ENCODE results near the gene JARID2.
"Not testable (repeated sequence)": the region's sequence is repeated elsewhere in the genome, so short reads cannot be mapped to it uniquely, and the experiment has no call there.

The JARID2 gene

DNA sequence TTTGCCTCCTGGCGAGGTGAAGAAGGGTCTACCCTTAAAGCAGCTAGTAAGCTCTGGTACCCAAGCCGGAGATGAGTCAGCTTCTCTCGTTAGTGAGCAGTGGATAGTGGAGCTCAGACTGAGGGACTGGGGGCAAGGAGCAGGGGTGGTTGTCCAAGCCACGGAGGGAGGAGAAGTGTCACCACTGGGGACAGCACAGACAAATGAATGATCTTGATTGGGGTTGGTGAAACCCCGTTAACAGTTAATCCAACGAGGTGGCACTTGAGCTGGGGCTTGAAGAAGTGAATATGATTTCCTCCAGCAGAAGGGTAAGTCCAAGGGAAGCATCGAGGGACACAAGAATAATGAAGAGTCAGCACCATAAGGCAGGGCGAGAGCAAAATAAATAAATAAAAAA lies 43.0 kb downstream of the JARID2 start:
- Histone ChIP-seq H3K9ac (ENCODE audit: low read length) (no peak overlapping the region), H3F3A (ENCODE audit: insufficient read depth, low read length) (no peaks in the 10 kb centered on the region), H3K27me3 (replicated peaks; ENCODE audit: insufficient read depth, low read length) (no peaks in the 10 kb centered on the region), H3K4me2 (ENCODE audit: low read depth, low read length) (no peak overlapping the region), H3K27ac (ENCODE audit: low read length) (no peak overlapping the region), H4K20me1 (ENCODE audit: insufficient read depth, low read length) (no peaks in the 10 kb centered on the region; the same call in 1 of the 2 replicates), H3K79me2 (ENCODE audit: low read length) (peaks cover 92% of the 10 kb centered on the region), H3K36me3 (replicated peaks; ENCODE audit: insufficient read depth, low read length) (no peaks in the 10 kb centered on the region), H3K9me3 (replicated peaks; ENCODE audit: insufficient read depth, low read length) (no peaks in the 10 kb centered on the region), H3K4me1 (ENCODE audit: low read length) (peaks cover 10% of the 10 kb centered on the region), H3K9me2 (replicated peaks; ENCODE audit: insufficient read depth, low read length) (no peaks in the 10 kb centered on the region), H2AFZ (ENCODE audit: low read length) (no peak overlapping the region), H3K4me3 (ENCODE audit: low read length) (no peak overlapping the region)
- TF ChIP-seq, protein P1, sequence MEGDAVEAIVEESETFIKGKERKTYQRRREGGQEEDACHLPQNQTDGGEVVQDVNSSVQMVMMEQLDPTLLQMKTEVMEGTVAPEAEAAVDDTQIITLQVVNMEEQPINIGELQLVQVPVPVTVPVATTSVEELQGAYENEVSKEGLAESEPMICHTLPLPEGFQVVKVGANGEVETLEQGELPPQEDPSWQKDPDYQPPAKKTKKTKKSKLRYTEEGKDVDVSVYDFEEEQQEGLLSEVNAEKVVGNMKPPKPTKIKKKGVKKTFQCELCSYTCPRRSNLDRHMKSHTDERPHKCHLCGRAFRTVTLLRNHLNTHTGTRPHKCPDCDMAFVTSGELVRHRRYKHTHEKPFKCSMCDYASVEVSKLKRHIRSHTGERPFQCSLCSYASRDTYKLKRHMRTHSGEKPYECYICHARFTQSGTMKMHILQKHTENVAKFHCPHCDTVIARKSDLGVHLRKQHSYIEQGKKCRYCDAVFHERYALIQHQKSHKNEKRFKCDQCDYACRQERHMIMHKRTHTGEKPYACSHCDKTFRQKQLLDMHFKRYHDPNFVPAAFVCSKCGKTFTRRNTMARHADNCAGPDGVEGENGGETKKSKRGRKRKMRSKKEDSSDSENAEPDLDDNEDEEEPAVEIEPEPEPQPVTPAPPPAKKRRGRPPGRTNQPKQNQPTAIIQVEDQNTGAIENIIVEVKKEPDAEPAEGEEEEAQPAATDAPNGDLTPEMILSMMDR (IDR thresholded peaks at IDR 0.05; ENCODE audit: low read length): no peak
- TF ChIP-seq EZH2phosphoT487 (IDR thresholded peaks at IDR 0.05; ENCODE audit: low read length) (no peak), EZH2 (optimal IDR thresholded peaks at IDR 0.05; ENCODE audit: low read depth, low read length) (no peak)
- DNase-seq: no peak

DNA sequence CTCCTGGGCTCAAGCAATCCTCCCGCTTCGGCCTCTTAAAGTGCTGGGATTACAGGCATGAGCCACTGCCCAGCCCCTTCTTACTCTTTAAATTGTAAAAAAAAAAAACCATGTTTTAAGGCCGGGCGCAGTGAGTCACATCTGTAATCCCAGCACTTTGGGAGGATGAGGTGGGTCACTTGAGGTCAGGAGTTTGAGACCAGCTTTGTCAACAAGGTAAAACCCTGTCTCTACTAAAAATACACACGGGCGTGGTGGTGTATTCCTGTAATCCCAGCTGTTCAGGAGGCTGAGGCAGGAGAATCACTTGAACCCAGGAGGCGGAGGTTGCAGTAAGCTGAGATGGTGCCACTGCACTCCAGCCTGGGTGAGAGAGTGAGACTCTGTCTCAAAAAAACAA lies 43.6 kb downstream of the JARID2 start:
- H3K27ac ChIP-seq (ENCODE audit: low read length); DNase-seq; H3F3A ChIP-seq (ENCODE audit: insufficient read depth, low read length); H4K20me1 ChIP-seq (ENCODE audit: insufficient read depth, low read length); H3K4me3 ChIP-seq (ENCODE audit: low read length); H2AFZ ChIP-seq (ENCODE audit: low read length); H3K4me2 ChIP-seq (ENCODE audit: low read depth, low read length); H3K9ac ChIP-seq (ENCODE audit: low read length); H3K36me3 ChIP-seq (replicated peaks; ENCODE audit: insufficient read depth, low read length); H3K4me1 ChIP-seq (ENCODE audit: low read length); H3K27me3 ChIP-seq (replicated peaks; ENCODE audit: insufficient read depth, low read length); H3K9me2 ChIP-seq (replicated peaks; ENCODE audit: insufficient read depth, low read length); H3K9me3 ChIP-seq (replicated peaks; ENCODE audit: insufficient read depth, low read length): not testable (repeated sequence)
- peaks cover 92% of the 10 kb centered on the region for H3K79me2 ChIP-seq (ENCODE audit: low read length)

DNA sequence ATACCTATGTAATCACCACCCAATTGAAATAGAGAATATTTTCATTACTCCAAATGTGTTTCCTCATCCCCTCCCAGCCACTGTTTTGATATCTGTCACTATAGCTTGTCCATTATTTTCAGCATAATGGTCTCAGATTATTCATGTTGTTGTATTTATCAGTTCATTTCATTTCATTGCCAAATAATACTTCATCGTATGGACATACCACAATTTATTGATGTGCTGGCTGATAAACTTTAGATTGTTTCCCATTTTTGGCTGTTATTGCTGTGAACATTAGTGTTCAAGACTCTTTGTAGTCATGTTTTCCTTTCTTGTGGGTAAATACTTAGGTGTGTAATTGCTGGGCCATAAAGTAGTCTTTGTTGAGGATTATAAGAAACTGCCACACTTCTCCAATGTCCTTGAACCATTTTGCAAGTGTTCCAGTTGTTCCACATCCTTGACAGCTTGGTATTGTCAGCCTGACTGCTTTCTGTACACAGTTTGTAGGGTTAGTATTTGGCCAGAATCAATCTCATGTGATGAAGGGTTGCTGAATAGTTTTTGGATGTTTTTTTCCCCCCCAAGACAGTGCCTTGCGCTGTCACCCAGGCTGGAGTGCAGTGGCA lies 44.3 kb downstream of the JARID2 start:
- H2AFZ ChIP-seq (ENCODE audit: low read length): no peak overlapping the region
- H3K9me2 ChIP-seq (replicated peaks; ENCODE audit: insufficient read depth, low read length): no peaks in the 10 kb centered on the region
- H3K27me3 ChIP-seq (replicated peaks; ENCODE audit: insufficient read depth, low read length): no peaks in the 10 kb centered on the region
- H4K20me1 ChIP-seq (ENCODE audit: insufficient read depth, low read length): no peaks in the 10 kb centered on the region; the same call in 1 of the 2 replicates
- H3K27ac ChIP-seq (ENCODE audit: low read length): no peak overlapping the region
- no peak for DNase-seq
- TF ChIP-seq EZH2phosphoT487 (IDR thresholded peaks at IDR 0.05; ENCODE audit: low read length) (no peak), EZH2 (optimal IDR thresholded peaks at IDR 0.05; ENCODE audit: low read depth, low read length) (no peak)
- TF ChIP-seq, protein P1 (IDR thresholded peaks at IDR 0.05; ENCODE audit: low read length): no peak
- H3K9me3 ChIP-seq (replicated peaks; ENCODE audit: insufficient read depth, low read length): no peaks in the 10 kb centered on the region
- no peak overlapping the region for H3K9ac ChIP-seq (ENCODE audit: low read length)
- H3K4me2 ChIP-seq (ENCODE audit: low read depth, low read length): no peak overlapping the region
- peaks cover 10% of the 10 kb centered on the region for H3K4me1 ChIP-seq (ENCODE audit: low read length)
- peaks cover 90% of the 10 kb centered on the region for H3K79me2 ChIP-seq (ENCODE audit: low read length)
- no peaks in the 10 kb centered on the region for H3F3A ChIP-seq (ENCODE audit: insufficient read depth, low read length)
- H3K36me3 ChIP-seq (replicated peaks; ENCODE audit: insufficient read depth, low read length): no peaks in the 10 kb centered on the region
- H3K4me3 ChIP-seq (ENCODE audit: low read length): no peak overlapping the region

DNA sequence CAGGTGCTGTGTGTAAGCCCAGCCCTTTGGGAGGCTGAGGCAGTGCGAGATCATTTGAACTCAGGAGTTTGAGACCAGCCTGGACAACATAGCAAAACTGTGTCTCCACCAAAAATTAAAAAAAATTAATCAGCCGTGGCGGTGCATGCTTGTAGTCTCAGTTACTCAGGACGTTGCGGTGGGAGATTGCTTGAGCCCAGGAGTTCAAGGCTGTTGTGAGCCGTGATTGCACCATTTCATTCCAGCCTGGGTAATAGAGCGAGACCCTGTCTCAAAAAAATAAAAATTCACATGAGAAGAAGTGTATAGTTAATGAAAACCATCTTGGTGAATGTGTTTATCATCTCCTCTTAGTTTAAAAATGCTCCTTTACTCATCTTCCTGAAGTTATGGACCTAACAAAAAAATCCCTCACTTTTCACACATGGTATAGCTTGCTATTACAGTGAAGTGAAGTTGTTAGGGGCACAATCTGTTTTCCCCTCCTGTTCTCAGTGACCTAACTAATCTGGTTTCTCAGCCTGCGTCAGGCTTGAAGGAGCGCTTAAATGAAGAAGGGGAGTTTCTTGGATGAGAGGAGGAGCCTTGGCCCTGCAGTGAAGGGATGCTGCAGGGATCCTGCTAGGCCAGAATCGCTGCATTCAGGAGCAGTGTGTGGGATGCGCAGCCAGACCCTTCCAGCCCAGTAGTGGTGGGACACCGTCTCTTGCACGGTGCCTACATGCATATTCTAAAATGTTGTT lies 45.3 kb downstream of the JARID2 start:
- Histone ChIP-seq H3K27ac (ENCODE audit: low read length) (no peak overlapping the region), H3K9me2 (replicated peaks; ENCODE audit: insufficient read depth, low read length) (no peaks in the 10 kb centered on the region), H2AFZ (ENCODE audit: low read length) (no peak overlapping the region), H3K79me2 (ENCODE audit: low read length) (peaks cover 90% of the 10 kb centered on the region), H3K9me3 (replicated peaks; ENCODE audit: insufficient read depth, low read length) (no peaks in the 10 kb centered on the region), H3K4me1 (ENCODE audit: low read length) (peaks cover 15% of the 10 kb centered on the region), H3K4me2 (ENCODE audit: low read depth, low read length) (no peak overlapping the region), H3K36me3 (replicated peaks; ENCODE audit: insufficient read depth, low read length) (no peaks in the 10 kb centered on the region), H4K20me1 (ENCODE audit: insufficient read depth, low read length) (no peaks in the 10 kb centered on the region; the same call in 1 of the 2 replicates), H3K9ac (ENCODE audit: low read length) (no peak overlapping the region), H3K4me3 (ENCODE audit: low read length) (no peak overlapping the region), H3K27me3 (replicated peaks; ENCODE audit: insufficient read depth, low read length) (no peaks in the 10 kb centered on the region), H3F3A (ENCODE audit: insufficient read depth, low read length) (peaks cover under 1% of the 10 kb centered on the region; the same call in 1 of the 2 replicates)
- no peak for DNase-seq
- no peak for TF ChIP-seq EZH2phosphoT487 (IDR thresholded peaks at IDR 0.05; ENCODE audit: low read length)
